Left lung (tissue), 10 donors: ENCODE results near the gene STMP1. TPM values are rescaled to one million over a fixed set of nuclear protein-coding genes. Genes with fewer than 3 reads are reported as not detected.

Experiments used
- ATAC-seq: fragments of 200-7000 bp; cut with Tn5 transposase; one replicate; pipeline ENCODE4 v1.9.1; 2020; ENCODE audit warnings: moderate library complexity
- DNase-seq, 4 donors: peaks; one replicate each; pipeline ENCODE4 v3.0.0-alpha.2; 2013 to 2020
- H3K27ac ChIP-seq, 2 donors: fragments of 200-600 bp; sonication (generic) in 1 of 2; one replicate each; pipeline versions ENCODE4 v1.5.0 to v1.8.0; 2020 to 2021
- H3K27me3 ChIP-seq, 2 donors: fragments of 200-600 bp; sonication (generic) in 1 of 2; one replicate each; pipeline versions ENCODE4 v1.5.0 to v1.8.0; 2020 to 2021
- H3K36me3 ChIP-seq, 2 donors: fragments of 200-600 bp; sonication (generic) in 1 of 2; one replicate each; pipeline versions ENCODE4 v1.5.0 to v1.8.0; 2020 to 2021
- H3K4me1 ChIP-seq, 2 donors: fragments of 200-600 bp; one replicate each; pipeline ENCODE4 v1.8.0; 2021
- H3K4me3 ChIP-seq, 2 donors: fragments of 200-600 bp; sonication (generic) in 1 of 2; one replicate each; pipeline versions ENCODE4 v1.5.0 to v1.8.0; 2020 to 2021; ENCODE audit warnings: mild to moderate bottlenecking in 1 of 2
- H3K9me3 ChIP-seq, 2 donors: fragments of 200-600 bp; sonication (generic) in 1 of 2; one replicate each; pipeline versions ENCODE4 v1.5.0 to v1.8.0; 2020 to 2021
- CTCF ChIP-seq, 2 donors: fragments of 200-600 bp; sonication (generic) in 1 of 2; IDR thresholded peaks; one replicate each; pipeline versions ENCODE4 v1.5.0 to v1.8.0; 2021; ENCODE audit warnings: antibody characterized with exemption in 2 of 2
- intact Hi-C, 2 donors: fragments of 100-400 bp; cut with DNase I; formaldehyde crosslinking; loops; one replicate each; pipeline versions ENCODE4 v1.11.2 to v1.14.2; 2022
- polyA plus RNA-seq, 6 donors: library from polyadenylated mRNA; unstranded; fragments of 120-200 nt; gene quantifications; one replicate each; pipeline ENCODE4 v1.2.1, GENCODE V29; 2013; ENCODE audit not compliant: insufficient read length in 6 of 6
- total RNA-seq, 2 donors: library from RNA; stranded (reverse); fragmentation: NEBNext Ultra II Directional; extraction: Animal tissue kit (Norgen Biotek cat#: 25700); gene quantifications; one replicate each; pipeline ENCODE4 v1.2.1, GENCODE V29; 2021
- donor health status: DM: no; HTN: yes; CAD: no.
- donor health status: DM: no; HTN: no; CAD: no.

The STMP1 gene
- total and polyA plus RNA-seq, 8 donors = 35.0 to 81.6 (median 70.0) TPM

GRCh38 chr7:135707570-135707966, 45.3 kb downstream of the STMP1 start:
- Histone ChIP-seq H3K9me3 (no peaks in the 10 kb centered on the region), H3K4me3 (no peak overlapping the region), H3K36me3 (no peaks in the 10 kb centered on the region), H3K4me1 (no peaks in the 10 kb centered on the region), H3K27me3 (no peaks in the 10 kb centered on the region), H3K27ac (no peak overlapping the region)
- ATAC-seq = no peak
- intact Hi-C loops = no loop called here
- TF ChIP-seq CTCF (IDR thresholded peaks at IDR 0.05) = no peak
- no peak for DNase-seq

GRCh38 chr7:135708041-135708440, 45.7 kb downstream of the STMP1 start:
- H3K27me3 ChIP-seq = no peaks in the 10 kb centered on the region
- DNase-seq (peak in 1 of 4 donors; percentile 77), ATAC-seq (no peak)
- TF ChIP-seq CTCF (IDR thresholded peaks at IDR 0.05) = no peak
- no peak overlapping the region for H3K27ac ChIP-seq
- H3K4me1 ChIP-seq = no peaks in the 10 kb centered on the region
- no peaks in the 10 kb centered on the region for H3K9me3 ChIP-seq
- no peaks in the 10 kb centered on the region for H3K36me3 ChIP-seq
- intact Hi-C loops = no loop called here
- H3K4me3 ChIP-seq = no peak overlapping the region

- no peak for DNase-seq
- H3K27me3 ChIP-seq = no peaks in the 10 kb centered on the region
- no peak for ATAC-seq
- H3K36me3 ChIP-seq = no peaks in the 10 kb centered on the region
- no peaks in the 10 kb centered on the region for H3K4me1 ChIP-seq
- no peak for TF ChIP-seq CTCF (IDR thresholded peaks at IDR 0.05)
- no peak overlapping the region for H3K4me3 ChIP-seq
- H3K27ac ChIP-seq = no peak overlapping the region
- no peaks in the 10 kb centered on the region for H3K9me3 ChIP-seq
- intact Hi-C loops = no loop called here
Observed at GRCh38 chr7:135709508-135709907, 47.2 kb downstream of the STMP1 start.

- Histone ChIP-seq H3K4me1 (no peaks in the 10 kb centered on the region), H3K4me3 (no peak overlapping the region), H3K27me3 (no peaks in the 10 kb centered on the region), H3K27ac (no peak overlapping the region), H3K9me3 (no peaks in the 10 kb centered on the region), H3K36me3 (no peaks in the 10 kb centered on the region)
- intact Hi-C loops = no loop called here
- ATAC-seq (peak; percentile 47), DNase-seq (no peak)
- peak; percentile 37 to 72 for TF ChIP-seq CTCF (IDR thresholded peaks at IDR 0.05)
Observed at GRCh38 chr7:135710417-135711138, 48.3 kb downstream of the STMP1 start.

- DNase-seq = no peak
- Histone ChIP-seq H3K4me3 (no peak overlapping the region), H3K27me3 (no peaks in the 10 kb centered on the region), H3K9me3 (no peaks in the 10 kb centered on the region), H3K4me1 (no peaks in the 10 kb centered on the region), H3K27ac (no peak overlapping the region), H3K36me3 (no peaks in the 10 kb centered on the region)
- ATAC-seq = no peak
- intact Hi-C loops = no loop called here
- TF ChIP-seq CTCF (IDR thresholded peaks at IDR 0.05) = peak in 1 of 2 donors; percentile 22
Observed at GRCh38 chr7:135711139-135711469, 48.8 kb downstream of the STMP1 start.
